Esophagus squamous epithelium (tissue), 4 donors: ENCODE measurements around the gene DNMT3B.

Experiments
- POLR2A ChIP-seq, 4 donors: fragments of 450-650 bp; IDR thresholded peaks; one replicate each; pipeline ENCODE4 v1.6.1; 2017; ENCODE audit warnings: antibody characterized with exemption in 4 of 4, mild to moderate bottlenecking in 4 of 4, moderate library complexity in 3 of 4
- TF ChIP-seq, protein P1 (sequence below), 6 experiments: fragments of 450-650 bp in 4 of 6; fragments of 200-600 bp in 2 of 6; sonication (generic) in 2 of 6; IDR thresholded peaks; one replicate each; pipeline ENCODE4 v1.5.1; 2016 to 2019; ENCODE audit warnings: antibody characterized with exemption in 6 of 6, mild to moderate bottlenecking in 4 of 6, moderate library complexity in 4 of 6

DNA sequence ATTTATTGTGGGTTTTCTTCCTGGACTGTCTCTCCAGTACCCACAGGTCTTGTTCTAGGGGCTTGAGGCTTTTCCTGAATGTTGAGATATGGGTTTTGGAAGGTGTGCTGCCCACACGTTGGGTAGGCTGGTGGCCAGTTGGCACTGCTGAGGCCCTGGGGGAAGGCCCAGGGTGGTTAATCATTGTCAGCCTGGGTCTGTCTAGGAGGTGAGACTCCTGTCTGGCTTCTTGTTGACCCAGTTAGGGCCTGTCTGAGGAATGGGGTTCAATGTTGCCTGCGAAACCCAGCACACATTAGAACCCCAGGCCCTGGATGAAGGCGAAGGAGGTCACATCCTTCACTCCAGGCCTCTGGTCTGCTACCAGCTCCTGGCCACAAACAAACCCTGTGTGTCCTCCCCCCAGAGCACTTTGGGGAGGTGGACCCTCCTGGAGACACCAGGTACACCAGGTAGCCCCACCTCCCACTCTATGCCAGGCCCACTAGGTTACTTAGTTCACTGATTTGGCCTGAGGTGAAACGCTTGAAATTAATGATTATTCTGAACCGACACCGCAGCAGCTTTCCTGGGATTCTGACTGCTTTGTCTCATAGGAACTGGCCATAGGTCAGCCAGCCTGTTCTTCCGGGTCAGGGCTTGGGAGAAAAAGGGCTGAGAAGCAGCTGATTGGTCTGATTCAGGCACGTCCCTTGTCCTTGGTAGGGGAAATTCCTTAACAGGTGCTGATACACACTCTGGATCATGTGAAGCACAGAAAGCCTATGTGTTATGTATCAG lies 15.2 kb downstream of the DNMT3B start:
- no peak for TF ChIP-seq POLR2A (IDR thresholded peaks at IDR 0.05)
- TF ChIP-seq, protein P1, sequence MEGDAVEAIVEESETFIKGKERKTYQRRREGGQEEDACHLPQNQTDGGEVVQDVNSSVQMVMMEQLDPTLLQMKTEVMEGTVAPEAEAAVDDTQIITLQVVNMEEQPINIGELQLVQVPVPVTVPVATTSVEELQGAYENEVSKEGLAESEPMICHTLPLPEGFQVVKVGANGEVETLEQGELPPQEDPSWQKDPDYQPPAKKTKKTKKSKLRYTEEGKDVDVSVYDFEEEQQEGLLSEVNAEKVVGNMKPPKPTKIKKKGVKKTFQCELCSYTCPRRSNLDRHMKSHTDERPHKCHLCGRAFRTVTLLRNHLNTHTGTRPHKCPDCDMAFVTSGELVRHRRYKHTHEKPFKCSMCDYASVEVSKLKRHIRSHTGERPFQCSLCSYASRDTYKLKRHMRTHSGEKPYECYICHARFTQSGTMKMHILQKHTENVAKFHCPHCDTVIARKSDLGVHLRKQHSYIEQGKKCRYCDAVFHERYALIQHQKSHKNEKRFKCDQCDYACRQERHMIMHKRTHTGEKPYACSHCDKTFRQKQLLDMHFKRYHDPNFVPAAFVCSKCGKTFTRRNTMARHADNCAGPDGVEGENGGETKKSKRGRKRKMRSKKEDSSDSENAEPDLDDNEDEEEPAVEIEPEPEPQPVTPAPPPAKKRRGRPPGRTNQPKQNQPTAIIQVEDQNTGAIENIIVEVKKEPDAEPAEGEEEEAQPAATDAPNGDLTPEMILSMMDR (IDR thresholded peaks at IDR 0.05) = no peak
